ENCODE data around the gene MIER2. TPM values are rescaled to one million over a fixed set of nuclear protein-coding genes. Genes with fewer than 3 reads are reported as not detected.

MIER2 gene
- total and polyA plus RNA-seq, 4 donors = 2.7 to 4.1 (median 3.7) TPM

DNA sequence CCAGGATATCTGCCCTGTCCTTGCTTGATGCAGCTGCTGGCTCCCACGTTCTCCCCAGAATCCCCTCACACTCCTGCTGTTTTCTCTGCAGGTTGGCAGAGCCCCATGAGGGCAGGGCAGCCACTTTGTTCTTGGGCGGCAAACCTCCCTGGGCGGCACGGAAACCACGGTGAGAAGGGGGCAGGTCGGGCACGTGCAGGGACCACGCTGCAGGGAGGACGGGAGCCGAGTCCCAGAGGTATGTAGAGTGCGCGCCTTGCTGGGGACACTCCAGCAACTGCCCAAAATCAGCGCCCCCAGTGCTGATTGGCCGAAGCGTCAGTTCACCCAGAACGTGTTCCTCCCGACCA, 30.3 kb upstream of the MIER2 start:
- no peak overlapping the region for H3K9ac ChIP-seq (ENCODE audit: low read depth in 1 of 2, low read length in 2 of 2)
- H3K36me3 ChIP-seq (ENCODE audit: control insufficient read depth in 4 of 4, insufficient read depth in 3 of 4, low read depth in 1 of 4, low read length in 3 of 4) = no peaks in the 10 kb centered on the region
- no peak for DNase-seq (ENCODE audit: low spot score)
- TF ChIP-seq, protein P1, sequence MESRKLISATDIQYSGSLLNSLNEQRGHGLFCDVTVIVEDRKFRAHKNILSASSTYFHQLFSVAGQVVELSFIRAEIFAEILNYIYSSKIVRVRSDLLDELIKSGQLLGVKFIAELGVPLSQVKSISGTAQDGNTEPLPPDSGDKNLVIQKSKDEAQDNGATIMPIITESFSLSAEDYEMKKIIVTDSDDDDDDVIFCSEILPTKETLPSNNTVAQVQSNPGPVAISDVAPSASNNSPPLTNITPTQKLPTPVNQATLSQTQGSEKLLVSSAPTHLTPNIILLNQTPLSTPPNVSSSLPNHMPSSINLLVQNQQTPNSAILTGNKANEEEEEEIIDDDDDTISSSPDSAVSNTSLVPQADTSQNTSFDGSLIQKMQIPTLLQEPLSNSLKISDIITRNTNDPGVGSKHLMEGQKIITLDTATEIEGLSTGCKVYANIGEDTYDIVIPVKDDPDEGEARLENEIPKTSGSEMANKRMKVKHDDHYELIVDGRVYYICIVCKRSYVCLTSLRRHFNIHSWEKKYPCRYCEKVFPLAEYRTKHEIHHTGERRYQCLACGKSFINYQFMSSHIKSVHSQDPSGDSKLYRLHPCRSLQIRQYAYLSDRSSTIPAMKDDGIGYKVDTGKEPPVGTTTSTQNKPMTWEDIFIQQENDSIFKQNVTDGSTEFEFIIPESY (IDR thresholded peaks at IDR 0.05) = no peak
- TF ChIP-seq FOXA1 (IDR thresholded peaks at IDR 0.05) (no peak), MAX (IDR thresholded peaks at IDR 0.05) (no peak), RXRA (IDR thresholded peaks at IDR 0.05) (no peak), SP1 (IDR thresholded peaks at IDR 0.05) (no peak), GABPA (IDR thresholded peaks at IDR 0.05 in 1 of 2, conservative IDR thresholded peaks at IDR 0.05 in 1 of 2) (no peak), EGR1 (IDR thresholded peaks at IDR 0.05; ENCODE audit: low read depth in 2 of 2) (no peak), FOXA2 (IDR thresholded peaks at IDR 0.05) (no peak), RAD21 (IDR thresholded peaks at IDR 0.05) (no peak), NR2F2 (IDR thresholded peaks at IDR 0.05) (no peak), HNF4G (IDR thresholded peaks at IDR 0.05) (no peak)
- TF ChIP-seq, protein P2, sequence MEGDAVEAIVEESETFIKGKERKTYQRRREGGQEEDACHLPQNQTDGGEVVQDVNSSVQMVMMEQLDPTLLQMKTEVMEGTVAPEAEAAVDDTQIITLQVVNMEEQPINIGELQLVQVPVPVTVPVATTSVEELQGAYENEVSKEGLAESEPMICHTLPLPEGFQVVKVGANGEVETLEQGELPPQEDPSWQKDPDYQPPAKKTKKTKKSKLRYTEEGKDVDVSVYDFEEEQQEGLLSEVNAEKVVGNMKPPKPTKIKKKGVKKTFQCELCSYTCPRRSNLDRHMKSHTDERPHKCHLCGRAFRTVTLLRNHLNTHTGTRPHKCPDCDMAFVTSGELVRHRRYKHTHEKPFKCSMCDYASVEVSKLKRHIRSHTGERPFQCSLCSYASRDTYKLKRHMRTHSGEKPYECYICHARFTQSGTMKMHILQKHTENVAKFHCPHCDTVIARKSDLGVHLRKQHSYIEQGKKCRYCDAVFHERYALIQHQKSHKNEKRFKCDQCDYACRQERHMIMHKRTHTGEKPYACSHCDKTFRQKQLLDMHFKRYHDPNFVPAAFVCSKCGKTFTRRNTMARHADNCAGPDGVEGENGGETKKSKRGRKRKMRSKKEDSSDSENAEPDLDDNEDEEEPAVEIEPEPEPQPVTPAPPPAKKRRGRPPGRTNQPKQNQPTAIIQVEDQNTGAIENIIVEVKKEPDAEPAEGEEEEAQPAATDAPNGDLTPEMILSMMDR (IDR thresholded peaks at IDR 0.05; ENCODE audit: low read depth, low read length, missing input control) = no peak
- TF ChIP-seq, protein P3, sequence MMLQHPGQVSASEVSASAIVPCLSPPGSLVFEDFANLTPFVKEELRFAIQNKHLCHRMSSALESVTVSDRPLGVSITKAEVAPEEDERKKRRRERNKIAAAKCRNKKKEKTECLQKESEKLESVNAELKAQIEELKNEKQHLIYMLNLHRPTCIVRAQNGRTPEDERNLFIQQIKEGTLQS (IDR thresholded peaks at IDR 0.05) = no peak
- H3K4me3 ChIP-seq (ENCODE audit: low read depth in 1 of 3, low read length in 3 of 3) = no peak overlapping the region
- H3K27ac ChIP-seq (ENCODE audit: low read depth in 1 of 2, low read length in 2 of 2) = no peak overlapping the region
- H3K27me3 ChIP-seq (ENCODE audit: control insufficient read depth in 4 of 4, insufficient read depth in 4 of 4, low read length in 3 of 4) = peaks cover 0 to 12% (median 3%) of the 10 kb centered on the region in 4 donors
- H3K9me3 ChIP-seq (ENCODE audit: control insufficient read depth in 4 of 4, low read length in 3 of 4) = no peaks in the 10 kb centered on the region
- WGBS = 65% methylated on average over 17 of the region's 17 CpGs
- peaks cover 0 to 2% (median 0%) of the 10 kb centered on the region in 4 donors for H3K4me1 ChIP-seq (ENCODE audit: control insufficient read depth in 4 of 4, insufficient read depth in 4 of 4, low read length in 3 of 4)

- no peak for DNase-seq (ENCODE audit: low spot score)
- Histone ChIP-seq H3K4me1 (ENCODE audit: control insufficient read depth in 4 of 4, insufficient read depth in 4 of 4, low read length in 3 of 4) (peaks cover 0 to 2% (median 0%) of the 10 kb centered on the region in 4 donors), H3K27ac (ENCODE audit: low read depth in 1 of 2, low read length in 2 of 2) (no peak overlapping the region), H3K9me3 (ENCODE audit: control insufficient read depth in 4 of 4, low read length in 3 of 4) (no peaks in the 10 kb centered on the region), H3K4me3 (ENCODE audit: low read depth in 1 of 3, low read length in 3 of 3) (no peak overlapping the region), H3K27me3 (ENCODE audit: control insufficient read depth in 4 of 4, insufficient read depth in 4 of 4, low read length in 3 of 4) (peaks cover 0 to 12% (median 3%) of the 10 kb centered on the region in 4 donors), H3K9ac (ENCODE audit: low read depth in 1 of 2, low read length in 2 of 2) (no peak overlapping the region), H3K36me3 (ENCODE audit: control insufficient read depth in 4 of 4, insufficient read depth in 3 of 4, low read depth in 1 of 4, low read length in 3 of 4) (no peaks in the 10 kb centered on the region)
- TF ChIP-seq FOXA2 (IDR thresholded peaks at IDR 0.05) = no peak
- TF ChIP-seq MAX (IDR thresholded peaks at IDR 0.05) = no peak
- TF ChIP-seq, protein P2 (IDR thresholded peaks at IDR 0.05; ENCODE audit: low read depth, low read length, missing input control) = no peak
- TF ChIP-seq, protein P3 (IDR thresholded peaks at IDR 0.05) = no peak
- no peak for TF ChIP-seq GABPA (IDR thresholded peaks at IDR 0.05 in 1 of 2, conservative IDR thresholded peaks at IDR 0.05 in 1 of 2)
- TF ChIP-seq FOXA1 (IDR thresholded peaks at IDR 0.05) = no peak
- no peak for TF ChIP-seq RAD21 (IDR thresholded peaks at IDR 0.05)
- no peak for TF ChIP-seq TAF1 (conservative IDR thresholded peaks at IDR 0.05)
- TF ChIP-seq RXRA (IDR thresholded peaks at IDR 0.05) = no peak
- no peak for TF ChIP-seq REST (IDR thresholded peaks at IDR 0.05)
- no peak for TF ChIP-seq JUND (IDR thresholded peaks at IDR 0.05)
- no peak for TF ChIP-seq NR2F2 (IDR thresholded peaks at IDR 0.05)
- TF ChIP-seq, protein P1 (IDR thresholded peaks at IDR 0.05) = no peak
- WGBS = 65% methylated on average over 23 of the region's 23 CpGs
Measured at GRCh38 chr19:374183-374885, 29.7 kb upstream of the MIER2 start.

Data from liver (tissue), 9 donors.